Endothelial cell of umbilical vein (primary cell): ENCODE results near the gene RAB44. TPM values are rescaled to one million over a fixed set of nuclear protein-coding genes. Genes with fewer than 3 reads are reported as not detected.

ENCODE experiments used
- BruUV-seq: library from RNA; stranded (reverse); fragments of 400-500 nt; replicated peaks from 2 replicates; lab custom pipeline; 2021; lab: Mats Ljungman, UMichigan
- CTCF ChIA-PET: fragments of 300-600, 350-600 bp; sonication (Branson Sonifier 250); formaldehyde crosslinking; loops from one replicate; lab custom pipeline; 2021; ENCODE audit warnings: antibody characterized with exemption, inconsistent platforms; lab: Charles Lee
- POLR2A ChIA-PET: fragments of 300-600, 350-600 bp; sonication (Branson Sonifier 250); formaldehyde crosslinking; loops from one replicate; lab custom pipeline; 2021; ENCODE audit warnings: antibody characterized with exemption, inconsistent platforms; lab: Charles Lee
- DNase-seq: peaks from one replicate; pipeline ENCODE4 v3.0.0-alpha.2; 2011; ENCODE audit warnings: low read depth, low spot score
- FAIRE-seq: peaks from 2 replicates; lab custom pipeline; 2011; peaks lifted over from hg19 to GRCh38; lab: Jason Lieb, UNC
- H2AFZ ChIP-seq: 2 replicates; pipeline ENCODE4 v1.6.0; 2012; ENCODE audit warnings: low read depth, low read length, control low read depth, inconsistent platforms
- H3K27ac ChIP-seq: 2 replicates; pipeline ENCODE4 v1.5.1; 2011; ENCODE audit warnings: low read depth, mild to moderate bottlenecking, control low read depth, low read length, moderate library complexity; ENCODE audit not compliant: insufficient read depth
- H3K27me3 ChIP-seq, 2 experiments: 2 replicates each; pipeline versions ENCODE4 v1.6.0 to v1.6.1; 2011; ENCODE audit warnings: low read length in 2 of 2, mixed read lengths in 1 of 2; ENCODE audit not compliant: control insufficient read depth in 2 of 2, insufficient read depth in 2 of 2
- H3K36me3 ChIP-seq, 2 experiments: 2 replicates in 1 of 2; 3 replicates in 1 of 2; pipeline ENCODE4 v1.5.1; 2011; ENCODE audit warnings: low read length in 2 of 2, mild to moderate bottlenecking in 1 of 2, moderate library complexity in 1 of 2; ENCODE audit not compliant: control insufficient read depth in 2 of 2, insufficient read depth in 2 of 2; ENCODE audit errors: extremely low read depth in 1 of 2
- H3K4me1 ChIP-seq: 3 replicates; pipeline ENCODE4 v1.5.1; 2011; ENCODE audit warnings: mild to moderate bottlenecking, low read length; ENCODE audit not compliant: control insufficient read depth, insufficient read depth; ENCODE audit errors: extremely low read depth
- H3K4me2 ChIP-seq: 2 replicates; pipeline ENCODE4 v1.6.1; 2011; ENCODE audit warnings: low read length, control low read depth, mixed read lengths; ENCODE audit not compliant: insufficient read depth
- H3K4me3 ChIP-seq, 3 experiments: fragments of 200-600 bp in 1 of 3; sonication (generic), shearing (Covaris generic) in 1 of 3; replicated peaks in 1 of 3; 2 replicates each; pipeline ENCODE4 v1.5.1; 2011 to 2016; ENCODE audit warnings: control low read depth in 3 of 3, low read length in 3 of 3, mild to moderate bottlenecking in 2 of 3, inconsistent platforms in 1 of 3, low read depth in 1 of 3, moderate library complexity in 1 of 3; ENCODE audit not compliant: insufficient read depth in 1 of 3
- H3K79me2 ChIP-seq: 2 replicates; pipeline ENCODE4 v1.6.0; 2012; ENCODE audit warnings: low read length, inconsistent platforms; ENCODE audit not compliant: control insufficient read depth, insufficient read depth
- H3K9ac ChIP-seq: replicated peaks from 2 replicates; pipeline ENCODE3; 2011; ENCODE audit warnings: low read length, control low read depth; ENCODE audit not compliant: insufficient read depth; ENCODE audit errors: extremely low read depth
- H3K9me1 ChIP-seq: replicated peaks from 3 replicates; pipeline ENCODE4 v1.6.0; 2011; ENCODE audit warnings: mild to moderate bottlenecking, low read length; ENCODE audit not compliant: control insufficient read depth, insufficient read depth; ENCODE audit errors: extremely low read depth
- H3K9me3 ChIP-seq: replicated peaks from 2 replicates; pipeline ENCODE4 v1.5.1; 2012; ENCODE audit warnings: low read length, inconsistent platforms; ENCODE audit not compliant: control insufficient read depth, insufficient read depth
- H4K20me1 ChIP-seq: replicated peaks from 2 replicates; pipeline ENCODE3; 2011; ENCODE audit warnings: mild to moderate bottlenecking, low read length; ENCODE audit not compliant: control insufficient read depth, insufficient read depth; ENCODE audit errors: extremely low read depth
- CTCF ChIP-seq, 2 donors: IDR thresholded peaks; 1 replicate in 1 of 2; 2 replicates in 1 of 2; pipeline ENCODE4 v1.5.1; 2011; ENCODE audit warnings: low read length in 2 of 2, mild to moderate bottlenecking in 2 of 2, moderate library complexity in 2 of 2, control low read depth in 1 of 2, inconsistent platforms in 1 of 2, low read depth in 1 of 2; ENCODE audit not compliant: insufficient read depth in 1 of 2; ENCODE audit errors: extremely low read depth in 1 of 2
- EZH2 ChIP-seq: IDR thresholded peaks from 2 replicates; pipeline ENCODE4 v1.6.1; 2012; ENCODE audit warnings: borderline replicate concordance, low read depth, mild to moderate bottlenecking, moderate library complexity, low read length, inconsistent platforms; ENCODE audit not compliant: severe bottlenecking
- FOS ChIP-seq: IDR thresholded peaks from 2 replicates; pipeline ENCODE4 v1.6.1; 2011; ENCODE audit warnings: mild to moderate bottlenecking, low read length, moderate library complexity, borderline replicate concordance; ENCODE audit not compliant: insufficient read depth
- GATA2 ChIP-seq: IDR thresholded peaks from 2 replicates; pipeline ENCODE4 v1.7.0; 2011; ENCODE audit warnings: low read depth, mild to moderate bottlenecking, moderate library complexity, mixed read lengths, low read length; ENCODE audit not compliant: insufficient read length, insufficient read depth
- JUN ChIP-seq: IDR thresholded peaks from 2 replicates; pipeline ENCODE4 v1.6.1; 2011; ENCODE audit warnings: borderline replicate concordance, low read depth; ENCODE audit not compliant: insufficient read length, insufficient read depth
- MAX ChIP-seq: IDR thresholded peaks from 2 replicates; pipeline ENCODE4 v1.6.1; 2011; ENCODE audit not compliant: insufficient read depth, insufficient read length
- MYC ChIP-seq: IDR thresholded peaks from one replicate; pipeline ENCODE4 v1.6.1; 2011; ENCODE audit warnings: mild to moderate bottlenecking, low read depth, low read length
- POLR2A ChIP-seq: IDR thresholded peaks from 2 replicates; pipeline ENCODE4 v1.6.1; 2012; ENCODE audit warnings: low read depth, mild to moderate bottlenecking, control low read depth, low read length
- POLR2AphosphoS5 ChIP-seq: IDR thresholded peaks from 2 replicates; pipeline ENCODE4 v1.6.1; 2012; ENCODE audit warnings: low read depth, mild to moderate bottlenecking, control low read depth, low read length, moderate library complexity; ENCODE audit not compliant: insufficient read depth
- dilution Hi-C: fragments of 300-500 bp; cut with MboI; formaldehyde crosslinking; loops from one replicate; pipeline ENCODE4 v1.15.0; 2019; ENCODE audit warnings: low sequenced_read_pairs; ENCODE audit not compliant: extremely low pct_ligation_motif_present
- intact Hi-C: fragments of 100-400 bp; cut with micrococcal nuclease; formaldehyde crosslinking; loops from one replicate; pipeline ENCODE4 v1.10.0; 2022
- polyA plus RNA-seq, 4 experiments: library from polyadenylated mRNA; depleted of rRNA in 3 of 4; stranded (reverse) in 3 of 4; unstranded in 1 of 4; fragments of >200 nt; gene quantifications; 2 replicates each; pipeline versions ENCODE4 v1.2.1 to v1.2.3, GENCODE V29; 2011 to 2012; ENCODE audit warnings: missing spikeins in 1 of 4
- total RNA-seq: library from RNA; stranded (reverse); gene quantifications from 2 replicates; pipeline ENCODE4 v1.2.3, GENCODE V29; 2021

RAB44 gene
- total and polyA plus RNA-seq, 2 donors (not counting 3 experiments of a cell fraction or from before 2014, with no cell fraction given) = 0.03 to 0.11 TPM

DNA sequence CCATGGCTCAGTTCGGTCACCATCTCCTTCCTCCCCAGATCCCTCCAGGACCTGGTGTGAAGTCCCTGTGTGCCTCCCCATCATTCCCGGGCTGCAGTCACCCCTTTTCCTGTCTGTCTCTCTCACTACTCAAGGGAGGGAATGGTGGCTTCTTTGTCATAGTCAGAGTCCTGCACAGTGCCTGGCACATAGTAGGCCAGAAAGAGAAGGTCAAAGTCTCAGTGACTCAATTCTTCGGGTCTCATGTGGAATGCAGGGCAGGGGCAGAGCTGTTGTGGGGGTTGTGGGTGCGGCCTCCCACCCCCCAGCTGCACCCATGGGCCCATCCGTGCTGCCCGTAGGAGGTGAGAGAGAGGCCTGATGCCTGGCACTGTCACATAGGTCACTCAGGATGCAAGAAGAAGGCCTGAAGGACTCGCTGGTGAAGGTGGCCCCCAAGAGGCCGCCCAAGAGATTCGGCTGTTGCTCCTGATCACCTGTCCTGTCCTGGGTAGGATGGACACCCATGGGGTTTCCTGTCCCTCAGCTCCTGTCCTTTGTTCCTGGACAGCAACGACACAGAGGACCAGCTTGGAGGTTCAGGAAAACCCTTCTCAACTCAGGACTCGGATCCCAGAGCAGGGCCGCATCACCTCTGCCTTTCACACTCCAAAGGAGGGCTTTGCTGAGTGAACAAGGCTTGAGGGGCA lies 34.1 kb downstream of the RAB44 start:
- Histone ChIP-seq H3K9ac (no peak overlapping the region), H3K9me1 (no peaks in the 10 kb centered on the region), H3K4me1 (peaks cover 18% of the 10 kb centered on the region), H3K9me3 (no peaks in the 10 kb centered on the region), H3K27me3 (no peaks in the 10 kb centered on the region), H3K79me2 (no peaks in the 10 kb centered on the region), H3K27ac (no peak overlapping the region), H3K4me3 (no peak overlapping the region), H3K4me2 (no peak overlapping the region), H4K20me1 (no peaks in the 10 kb centered on the region), H2AFZ (no peak overlapping the region), H3K36me3 (no peaks in the 10 kb centered on the region)
- no TSS peak for BruUV-seq
- ChIA-PET POLR2A (no interaction called here), CTCF (interaction anchor here (1.6 to 2.6 kb wide), 2 partner anchors 27 to 28 kb away, joined by 3 to 12 read pairs (median 10); no protein-coding TSS in a partner anchor)
- TF ChIP-seq EZH2 (no peak), POLR2A (no peak), JUN (no peak), FOS (no peak), CTCF (IDR thresholded peaks at IDR 0.05; ENCODE audit: extremely low read depth in 1 of 2, insufficient read depth in 1 of 2, low read depth in 1 of 2, low read length in 2 of 2) (no peak), POLR2AphosphoS5 (no peak), MYC (no peak), MAX (no peak), GATA2 (no peak)
- FAIRE-seq (no peak), DNase-seq (no peak)
- dilution Hi-C loops = no loop called here
- intact Hi-C loops = no loop called here
